ENCODE results near the gene CRYGN. TPM values are rescaled to one million over a fixed set of nuclear protein-coding genes. Genes with fewer than 3 reads are reported as not detected.
A peak's percentile ranks its signal among the peaks of the same experiment; 100 is the strongest.

The CRYGN gene
- total RNA-seq, 2 donors from 2014 or later = 0.90 TPM; not detected in 1

GRCh38 chr7:151412318-151412717, 27.6 kb downstream of the CRYGN start:
- H3K9me3 ChIP-seq = no peaks in the 10 kb centered on the region
- no peak for DNase-seq (ENCODE audit: low spot score)
- no peak overlapping the region for H3K4me3 ChIP-seq
- peaks cover 0 to 17% of the 10 kb centered on the region in 2 donors for H3K4me1 ChIP-seq
- no peaks in the 10 kb centered on the region for H3K36me3 ChIP-seq
- peaks cover 0 to 12% of the 10 kb centered on the region in 2 donors for H3K27me3 ChIP-seq
- no peak overlapping the region for H3K27ac ChIP-seq
- no peak for TF ChIP-seq CTCF (IDR thresholded peaks at IDR 0.05)

- H3K4me1 ChIP-seq = peaks cover 0 to 17% of the 10 kb centered on the region in 2 donors
- no peaks in the 10 kb centered on the region for H3K9me3 ChIP-seq
- no peak overlapping the region for H3K27ac ChIP-seq
- TF ChIP-seq CTCF (IDR thresholded peaks at IDR 0.05) = no peak
- H3K36me3 ChIP-seq = no peaks in the 10 kb centered on the region
- H3K4me3 ChIP-seq = no peak overlapping the region
- no peak for DNase-seq (ENCODE audit: low spot score)
- peaks cover 0 to 12% of the 10 kb centered on the region in 2 donors for H3K27me3 ChIP-seq
These were observed 28.4 kb downstream of the CRYGN start for GRCh38 chr7:151411551-151411950.

GRCh38 chr7:151410405-151411390, 29.2 kb downstream of the CRYGN start:
- peaks cover 0 to 12% of the 10 kb centered on the region in 2 donors for H3K27me3 ChIP-seq
- H3K4me1 ChIP-seq = peaks cover 0 to 17% of the 10 kb centered on the region in 2 donors
- H3K27ac ChIP-seq = no peak overlapping the region
- H3K9me3 ChIP-seq = no peaks in the 10 kb centered on the region
- H3K4me3 ChIP-seq = peak overlapping the region; percentile 44 to 48
- no peak for DNase-seq (ENCODE audit: low spot score)
- no peak for TF ChIP-seq CTCF (IDR thresholded peaks at IDR 0.05)
- no peaks in the 10 kb centered on the region for H3K36me3 ChIP-seq

GRCh38 chr7:151409667-151410404, 30.1 kb downstream of the CRYGN start, which contains the start of gene WDR86:
WDR86 (minus strand) TSS chr7:151410038; CDS start chr7:151409589, 449 bp downstream.
- no peaks in the 10 kb centered on the region for H3K36me3 ChIP-seq
- no peak for DNase-seq (ENCODE audit: low spot score)

More at GRCh38 chr7:151409667-151410404, 30.1 kb downstream of the CRYGN start, which contains the start of gene WDR86:
- Histone ChIP-seq H3K9me3 (no peaks in the 10 kb centered on the region), H3K4me3 (peak within 1 kb of the TSS; percentile 44 to 48), H3K27ac (no peak within 1 kb of the TSS), H3K4me1 (peaks cover 0 to 17% of the 10 kb centered on the region in 2 donors), H3K27me3 (peaks cover 0 to 12% of the 10 kb centered on the region in 2 donors)
- no peak for TF ChIP-seq CTCF (IDR thresholded peaks at IDR 0.05)

Measured in right atrium auricular region (tissue), 2 donors.